Type B pancreatic cell (in vitro differentiated cells): ENCODE measurements around the gene AGPS. TPM values are rescaled to one million over a fixed set of nuclear protein-coding genes. Genes with fewer than 3 reads are reported as not detected.

Experiments
- DNase-seq: peaks from one replicate; pipeline ENCODE4 v3.0.0; 2021; ENCODE audit warnings: mixed read lengths; ENCODE audit not compliant: unreplicated experiment; ENCODE audit errors: extremely low spot score
- H3K27ac Mint-ChIP-seq: 2 replicates; pipeline ENCODE4 v1.8.0; 2021; ENCODE audit warnings: mild to moderate bottlenecking, mixed read lengths
- H3K27me3 Mint-ChIP-seq: 2 replicates; pipeline ENCODE4 v1.8.0; 2021; ENCODE audit warnings: mixed read lengths
- H3K36me3 Mint-ChIP-seq: 2 replicates; pipeline ENCODE4 v1.8.0; 2021; ENCODE audit warnings: mixed read lengths
- H3K4me1 Mint-ChIP-seq: one replicate; pipeline ENCODE4 v1.8.0; 2021; ENCODE audit warnings: mixed read lengths; ENCODE audit not compliant: unreplicated experiment
- H3K4me3 Mint-ChIP-seq: 2 replicates; pipeline ENCODE4 v1.8.0; 2021; ENCODE audit warnings: mild to moderate bottlenecking, mixed read lengths
- H3K9me3 Mint-ChIP-seq: 2 replicates; pipeline ENCODE4 v1.8.0; 2021; ENCODE audit warnings: mixed read lengths
- total RNA-seq: library from RNA; stranded (reverse); gene quantifications from 2 replicates; pipeline ENCODE4 v1.2.1, GENCODE V29; 2021; ENCODE audit warnings: low replicate concordance
- TF ChIP-seq, protein P1 (sequence below): fragments of 200-600 bp; sonication (generic); conservative IDR thresholded peaks from 2 replicates; pipeline ENCODE4 v1.5.0; 2021; ENCODE audit warnings: antibody characterized with exemption, mild to moderate bottlenecking

The AGPS gene
- total RNA-seq, 1 donor from 2014 or later = 52.1 TPM

DNA sequence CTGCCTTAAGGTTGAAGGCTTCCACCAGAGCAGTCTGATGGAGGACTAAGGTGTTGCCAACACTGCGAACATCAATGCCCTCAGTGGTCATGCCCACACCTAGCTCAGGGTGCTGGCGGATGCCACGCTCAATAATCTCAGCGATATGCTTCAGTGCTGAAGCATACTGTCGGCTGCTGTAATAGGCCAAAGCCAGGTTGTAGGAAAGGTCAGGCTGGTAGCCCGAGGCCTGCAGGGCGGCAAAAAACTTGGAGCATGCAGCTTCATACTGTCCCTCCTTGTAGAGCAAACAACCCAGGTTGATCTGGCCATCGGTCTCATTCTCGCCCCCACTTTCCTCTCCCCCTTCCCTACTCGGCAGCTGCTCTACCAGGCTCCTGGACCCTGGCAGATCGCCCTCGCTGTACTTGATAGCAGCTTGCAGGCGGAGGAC, 159.4 kb downstream of the AGPS start:
- Mint-ChIP-seq H3K36me3 (peaks cover 3% of the 10 kb centered on the region), H3K27me3 (no peaks in the 10 kb centered on the region), H3K9me3 (peaks cover 3% of the 10 kb centered on the region), H3K4me1 (peaks cover 13% of the 10 kb centered on the region), H3K27ac (peak overlapping the region; percentile 99), H3K4me3 (peak overlapping the region; percentile 98)
- no peak for DNase-seq
- TF ChIP-seq, protein P1, sequence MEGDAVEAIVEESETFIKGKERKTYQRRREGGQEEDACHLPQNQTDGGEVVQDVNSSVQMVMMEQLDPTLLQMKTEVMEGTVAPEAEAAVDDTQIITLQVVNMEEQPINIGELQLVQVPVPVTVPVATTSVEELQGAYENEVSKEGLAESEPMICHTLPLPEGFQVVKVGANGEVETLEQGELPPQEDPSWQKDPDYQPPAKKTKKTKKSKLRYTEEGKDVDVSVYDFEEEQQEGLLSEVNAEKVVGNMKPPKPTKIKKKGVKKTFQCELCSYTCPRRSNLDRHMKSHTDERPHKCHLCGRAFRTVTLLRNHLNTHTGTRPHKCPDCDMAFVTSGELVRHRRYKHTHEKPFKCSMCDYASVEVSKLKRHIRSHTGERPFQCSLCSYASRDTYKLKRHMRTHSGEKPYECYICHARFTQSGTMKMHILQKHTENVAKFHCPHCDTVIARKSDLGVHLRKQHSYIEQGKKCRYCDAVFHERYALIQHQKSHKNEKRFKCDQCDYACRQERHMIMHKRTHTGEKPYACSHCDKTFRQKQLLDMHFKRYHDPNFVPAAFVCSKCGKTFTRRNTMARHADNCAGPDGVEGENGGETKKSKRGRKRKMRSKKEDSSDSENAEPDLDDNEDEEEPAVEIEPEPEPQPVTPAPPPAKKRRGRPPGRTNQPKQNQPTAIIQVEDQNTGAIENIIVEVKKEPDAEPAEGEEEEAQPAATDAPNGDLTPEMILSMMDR = no peak

DNA sequence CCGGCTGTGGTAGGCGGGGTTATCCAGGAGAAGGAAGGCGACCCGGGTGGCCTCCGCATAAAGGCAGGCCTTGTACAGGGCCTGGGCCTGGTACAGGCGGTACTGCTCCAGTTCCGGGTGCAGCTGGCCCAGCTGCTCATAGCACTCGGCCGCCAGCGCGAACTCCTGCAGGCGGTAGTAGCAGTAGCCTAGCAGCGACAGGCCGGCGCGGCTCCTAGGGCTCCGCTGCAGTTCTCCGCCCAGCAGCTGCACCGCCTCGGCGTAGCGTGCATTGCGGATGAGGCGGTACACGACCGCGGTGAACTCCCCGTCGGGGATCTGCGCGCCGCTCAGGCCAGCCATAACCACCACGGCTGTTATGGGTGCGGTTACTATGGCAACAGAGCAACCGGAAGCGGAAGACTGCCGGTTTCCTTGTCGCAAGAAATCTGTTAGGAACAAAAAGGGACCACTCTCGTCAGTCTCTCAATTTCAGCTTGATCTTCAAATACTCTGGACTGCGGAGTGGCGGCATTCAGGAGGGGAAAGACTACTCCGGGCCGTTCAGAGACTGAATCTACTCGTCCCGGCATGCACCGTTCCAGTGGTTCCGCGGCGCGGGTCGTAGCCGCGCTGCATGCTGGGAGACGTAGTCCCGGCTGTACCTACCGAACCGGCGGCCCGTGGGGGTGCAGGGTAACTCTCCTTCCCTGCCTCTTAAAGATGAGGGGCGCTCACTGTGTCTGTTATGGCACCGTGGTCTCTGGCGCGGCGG, 160.0 kb downstream of the AGPS start:
- H3K4me1 Mint-ChIP-seq = peaks cover 13% of the 10 kb centered on the region
- H3K4me3 Mint-ChIP-seq = peak overlapping the region; percentile 98
- TF ChIP-seq, protein P1 = no peak
- H3K27me3 Mint-ChIP-seq = no peaks in the 10 kb centered on the region
- H3K36me3 Mint-ChIP-seq = peaks cover 3% of the 10 kb centered on the region
- peak; percentile 87 for DNase-seq
- peak overlapping the region; percentile 99 for H3K27ac Mint-ChIP-seq
- peaks cover 4% of the 10 kb centered on the region for H3K9me3 Mint-ChIP-seq

DNA sequence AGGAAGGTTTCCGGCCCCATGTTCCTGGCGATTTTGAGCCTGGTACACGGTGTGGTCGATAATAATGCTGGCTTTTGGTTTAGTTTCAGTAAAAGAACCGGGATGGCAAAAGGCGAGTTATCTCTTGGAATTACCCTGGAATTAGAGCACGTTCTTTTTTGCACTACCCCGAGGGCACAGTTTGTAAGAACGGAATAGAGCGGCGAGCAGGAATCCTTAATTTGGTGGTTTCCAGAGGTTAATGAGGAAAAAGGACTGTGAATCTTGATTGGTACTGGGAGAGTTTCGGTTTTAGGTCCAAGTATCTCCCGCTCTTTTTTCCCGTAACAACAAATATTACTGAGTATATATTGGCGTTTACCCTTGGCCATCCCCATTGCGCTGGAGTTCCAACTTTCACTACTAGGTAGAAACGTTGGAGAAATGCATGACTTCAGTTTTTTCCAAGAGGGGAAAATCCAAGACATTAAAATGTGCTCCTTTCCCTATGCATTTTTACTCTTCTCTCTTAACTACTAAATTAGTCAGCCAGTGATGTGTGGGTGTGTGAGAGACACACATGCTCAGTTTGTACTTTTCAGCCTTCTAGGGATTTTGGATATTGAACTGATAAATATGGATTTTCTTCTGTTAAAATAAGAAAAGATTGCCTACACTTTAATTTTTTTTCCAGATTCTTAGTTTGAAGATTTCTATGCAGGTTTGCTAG, 160.8 kb downstream of the AGPS start:
- Mint-ChIP-seq H3K27me3 (no peaks in the 10 kb centered on the region), H3K36me3 (peaks cover 3% of the 10 kb centered on the region), H3K4me3 (peak overlapping the region; percentile 98), H3K9me3 (peaks cover 5% of the 10 kb centered on the region), H3K4me1 (peaks cover 13% of the 10 kb centered on the region), H3K27ac (peak overlapping the region; percentile 99)
- no peak for DNase-seq
- TF ChIP-seq, protein P1 = no peak

- H3K4me3 Mint-ChIP-seq = no peak overlapping the region
- H3K9me3 Mint-ChIP-seq = peaks cover 5% of the 10 kb centered on the region
- H3K4me1 Mint-ChIP-seq = peaks cover 8% of the 10 kb centered on the region
These were observed 161.8 kb downstream of the AGPS start for GRCh38 chr2:177554365-177554764.

DNA sequence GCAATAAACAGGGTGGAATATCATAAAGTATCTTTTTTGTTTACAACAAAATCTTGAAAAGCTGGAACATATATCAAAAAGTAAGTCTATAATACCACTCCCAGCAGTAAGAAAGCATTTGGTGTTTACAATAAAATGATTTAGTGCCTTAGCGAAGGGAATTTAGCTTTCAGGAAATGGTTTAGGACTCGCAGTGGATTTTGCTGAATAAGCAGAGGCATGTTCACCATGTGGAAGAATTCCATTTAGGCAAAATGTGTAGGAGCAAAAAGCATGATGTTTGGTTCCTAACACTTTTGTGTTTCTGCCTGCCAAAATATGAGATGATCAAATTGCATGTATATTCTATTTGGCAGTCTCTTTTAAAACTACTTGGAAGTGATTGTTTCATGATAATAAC, 163.6 kb downstream of the AGPS start:
- H3K36me3 Mint-ChIP-seq = no peaks in the 10 kb centered on the region
- H3K4me1 Mint-ChIP-seq = peaks cover 4% of the 10 kb centered on the region
- H3K4me3 Mint-ChIP-seq = no peak overlapping the region
- H3K27ac Mint-ChIP-seq = no peak overlapping the region
- H3K9me3 Mint-ChIP-seq = peaks cover 5% of the 10 kb centered on the region
- DNase-seq = no peak
- TF ChIP-seq, protein P1 = no peak
- H3K27me3 Mint-ChIP-seq = no peaks in the 10 kb centered on the region

More at GRCh38 chr2:177554365-177554764, 161.8 kb downstream of the AGPS start:
- TF ChIP-seq, protein P1 = no peak
- no peak overlapping the region for H3K27ac Mint-ChIP-seq
- no peak for DNase-seq
- no peaks in the 10 kb centered on the region for H3K27me3 Mint-ChIP-seq
- H3K36me3 Mint-ChIP-seq = peaks cover 3% of the 10 kb centered on the region
